ENCODE data around the gene NDUFB6.

- TF ChIP-seq CTCF (conservative IDR thresholded peaks at IDR 0.05): no peak
- TF ChIP-seq EZH2 (IDR thresholded peaks at IDR 0.05; ENCODE audit: low read depth): no peak
These were observed 49.0 kb downstream of the NDUFB6 start for GRCh38 chr9:32523910-32524309.

Measured in PC-9 (cell line).